Measurements from ENCODE around the gene SLIT1.

- TF ChIP-seq CTCF (IDR thresholded peaks at IDR 0.05): no peak
- TF ChIP-seq POLR2A (IDR thresholded peaks at IDR 0.05): no peak
Measured at GRCh38 chr10:97087296-97087695, 98.5 kb downstream of the SLIT1 start.

Data from thyroid gland (tissue), 4 donors.